AG04450 (cell line): ENCODE data around the gene NAA30. TPM values are rescaled to one million over a fixed set of nuclear protein-coding genes. Genes with fewer than 3 reads are reported as not detected.

ENCODE experiments used
- CTCF ChIA-PET: fragments of 300-600, 350-600 bp; formaldehyde crosslinking; extraction: SDS; loops from one replicate; lab custom pipeline; 2022; ENCODE audit warnings: antibody characterized with exemption, inconsistent platforms; lab: Charles Lee
- POLR2A ChIA-PET: fragments of 350-600 bp; formaldehyde crosslinking; extraction: SDS; loops from one replicate; lab custom pipeline; 2021; ENCODE audit warnings: antibody characterized with exemption, inconsistent platforms; lab: Yijun Ruan, JAX
- DNase-seq: peaks from one replicate; pipeline ENCODE4 v3.0.0-alpha.2; 2011; ENCODE audit warnings: low read depth, low spot score
- H3K27ac ChIP-seq: one replicate; pipeline ENCODE4 v1.5.1; 2012; ENCODE audit warnings: low read depth, low read length, control low read depth
- H3K27me3 ChIP-seq: one replicate; pipeline ENCODE4 v1.6.0; 2012; ENCODE audit warnings: low read length; ENCODE audit not compliant: control insufficient read depth, insufficient read depth
- H3K4me3 ChIP-seq: 2 replicates; pipeline ENCODE4 v1.5.1; 2011; ENCODE audit warnings: mild to moderate bottlenecking, low read depth, low read length, control low read depth
- H3K9me3 ChIP-seq: 2 replicates; pipeline ENCODE4 v1.5.1; 2012; ENCODE audit warnings: low read length; ENCODE audit not compliant: control insufficient read depth, insufficient read depth
- CTCF ChIP-seq: IDR thresholded peaks from 2 replicates; pipeline ENCODE4 v1.5.1; 2011; ENCODE audit warnings: low read depth, low read length, control low read depth, inconsistent platforms
- polyA plus RNA-seq: library from polyadenylated mRNA; depleted of rRNA; stranded (reverse); fragments of >200 nt; gene quantifications from 2 replicates; pipeline ENCODE4 v1.2.3, GENCODE V29; 2011

Gene NAA30
- polyA plus RNA-seq, 1 experiment = 17.9 TPM

- CTCF ChIA-PET = no interaction called here
- POLR2A ChIA-PET = no interaction called here
- TF ChIP-seq CTCF = no peak
- no peak overlapping the region for H3K27ac ChIP-seq
- no peak overlapping the region for H3K4me3 ChIP-seq
- no peak for DNase-seq
- no peaks in the 10 kb centered on the region for H3K9me3 ChIP-seq
- no peaks in the 10 kb centered on the region for H3K27me3 ChIP-seq
Observed at GRCh38 chr14:57418999-57419398, 28.6 kb downstream of the NAA30 start.

- no peak overlapping the region for H3K27ac ChIP-seq
- no peak for TF ChIP-seq CTCF
- H3K27me3 ChIP-seq = no peaks in the 10 kb centered on the region
- no peak overlapping the region for H3K4me3 ChIP-seq
- DNase-seq = no peak
- ChIA-PET CTCF (no interaction called here), POLR2A (no interaction called here)
- H3K9me3 ChIP-seq = no peaks in the 10 kb centered on the region
Observed at GRCh38 chr14:57420033-57420432, 29.6 kb downstream of the NAA30 start.

GRCh38 chr14:57420986-57421385 is 30.6 kb downstream of the NAA30 start:
- TF ChIP-seq CTCF = no peak
- ChIA-PET POLR2A (no interaction called here), CTCF (no interaction called here)
- Histone ChIP-seq H3K27ac (no peak overlapping the region), H3K4me3 (no peak overlapping the region), H3K9me3 (no peaks in the 10 kb centered on the region), H3K27me3 (no peaks in the 10 kb centered on the region)
- DNase-seq = no peak

GRCh38 chr14:57435923-57436322 is 45.5 kb downstream of the NAA30 start:
- CTCF ChIA-PET = no interaction called here

GRCh38 chr14:57461777-57462320 is 71.5 kb downstream of the NAA30 start:
- Histone ChIP-seq H3K27ac (no peak overlapping the region), H3K27me3 (no peaks in the 10 kb centered on the region), H3K9me3 (no peaks in the 10 kb centered on the region), H3K4me3 (no peak overlapping the region)
- CTCF ChIA-PET = no interaction called here
- DNase-seq = no peak
- TF ChIP-seq CTCF = no peak
- POLR2A ChIA-PET = no interaction called here

More at GRCh38 chr14:57435923-57436322, 45.5 kb downstream of the NAA30 start:
- POLR2A ChIA-PET = no interaction called here
- H3K4me3 ChIP-seq = no peak overlapping the region
- no peak overlapping the region for H3K27ac ChIP-seq
- no peaks in the 10 kb centered on the region for H3K9me3 ChIP-seq
- no peak for TF ChIP-seq CTCF
- no peaks in the 10 kb centered on the region for H3K27me3 ChIP-seq
- DNase-seq = no peak
